HEK293 (cell line): ENCODE results near the gene CFAP157.

ENCODE experiments used
- GLI2 ChIP-seq: fragments of 450-650 bp; formaldehyde crosslinking; IDR thresholded peaks from 2 replicates; pipeline ENCODE4; 2017; ENCODE audit warnings: missing biosample characterization, missing genetic modification characterization, low read depth, borderline replicate concordance
- KLF16 ChIP-seq: fragments of 450-650 bp; formaldehyde crosslinking; IDR thresholded peaks from 2 replicates; pipeline ENCODE4 v1.5.1; 2017; ENCODE audit warnings: missing biosample characterization, missing genetic modification characterization
- PBX3 ChIP-seq: sonication (generic); formaldehyde crosslinking; IDR thresholded peaks from 2 replicates; pipeline ENCODE4 v1.8.1; 2022; ENCODE audit warnings: mild to moderate bottlenecking, moderate library complexity, missing genetic modification reagents
- REST ChIP-seq: fragments of 450-650 bp; formaldehyde crosslinking; IDR thresholded peaks from 2 replicates; pipeline ENCODE4 v1.5.1; 2016; ENCODE audit warnings: missing biosample characterization, missing genetic modification characterization
- WT1 ChIP-seq: fragments of 450-650 bp; formaldehyde crosslinking; IDR thresholded peaks from 2 replicates; pipeline ENCODE4 v1.5.1; 2016; ENCODE audit warnings: missing biosample characterization, missing genetic modification characterization
- ZNF138 ChIP-seq: fragments of 450-650 bp; formaldehyde crosslinking; IDR thresholded peaks from 2 replicates; pipeline ENCODE4 v1.5.1; 2016; ENCODE audit warnings: missing biosample characterization, missing genetic modification characterization, borderline replicate concordance
- ZNF174 ChIP-seq: fragments of 450-650 bp; formaldehyde crosslinking; IDR thresholded peaks from 2 replicates; pipeline ENCODE4 v1.5.0; 2017; ENCODE audit warnings: missing biosample characterization, mild to moderate bottlenecking, missing genetic modification characterization
- ZNF302 ChIP-seq: fragments of 450-650 bp; formaldehyde crosslinking; IDR thresholded peaks from 2 replicates; pipeline ENCODE4 v1.5.1; 2016; ENCODE audit warnings: missing biosample characterization, missing genetic modification characterization, low read depth
- ZNF335 ChIP-seq: fragments of 450-650 bp; formaldehyde crosslinking; conservative IDR thresholded peaks from 2 replicates; pipeline ENCODE4 v1.5.1; 2016; ENCODE audit warnings: missing biosample characterization, missing genetic modification characterization
- ZNF580 ChIP-seq: fragments of 450-650 bp; formaldehyde crosslinking; IDR thresholded peaks from 2 replicates; pipeline ENCODE4 v1.5.1; 2016; ENCODE audit warnings: missing biosample characterization, missing genetic modification characterization
- TF ChIP-seq, protein P1 (sequence below): fragments of 450-650 bp; formaldehyde crosslinking; IDR thresholded peaks from 2 replicates; pipeline ENCODE4 v1.5.1; 2016; ENCODE audit warnings: missing biosample characterization, missing genetic modification characterization
- TF ChIP-seq, protein P2 (sequence below): fragments of 450-650 bp; formaldehyde crosslinking; conservative IDR thresholded peaks from 2 replicates; pipeline ENCODE4 v1.5.1; 2016; ENCODE audit warnings: low read depth, missing biosample characterization, missing genetic modification characterization

- no peak for TF ChIP-seq WT1 (tag by site-specific recombination)
- TF ChIP-seq, protein P1, sequence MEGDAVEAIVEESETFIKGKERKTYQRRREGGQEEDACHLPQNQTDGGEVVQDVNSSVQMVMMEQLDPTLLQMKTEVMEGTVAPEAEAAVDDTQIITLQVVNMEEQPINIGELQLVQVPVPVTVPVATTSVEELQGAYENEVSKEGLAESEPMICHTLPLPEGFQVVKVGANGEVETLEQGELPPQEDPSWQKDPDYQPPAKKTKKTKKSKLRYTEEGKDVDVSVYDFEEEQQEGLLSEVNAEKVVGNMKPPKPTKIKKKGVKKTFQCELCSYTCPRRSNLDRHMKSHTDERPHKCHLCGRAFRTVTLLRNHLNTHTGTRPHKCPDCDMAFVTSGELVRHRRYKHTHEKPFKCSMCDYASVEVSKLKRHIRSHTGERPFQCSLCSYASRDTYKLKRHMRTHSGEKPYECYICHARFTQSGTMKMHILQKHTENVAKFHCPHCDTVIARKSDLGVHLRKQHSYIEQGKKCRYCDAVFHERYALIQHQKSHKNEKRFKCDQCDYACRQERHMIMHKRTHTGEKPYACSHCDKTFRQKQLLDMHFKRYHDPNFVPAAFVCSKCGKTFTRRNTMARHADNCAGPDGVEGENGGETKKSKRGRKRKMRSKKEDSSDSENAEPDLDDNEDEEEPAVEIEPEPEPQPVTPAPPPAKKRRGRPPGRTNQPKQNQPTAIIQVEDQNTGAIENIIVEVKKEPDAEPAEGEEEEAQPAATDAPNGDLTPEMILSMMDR (tag by site-specific recombination): no peak
- no peak for TF ChIP-seq ZNF138
- no peak for TF ChIP-seq ZNF174 (tag by site-specific recombination)
- TF ChIP-seq ZNF580 (tag by site-specific recombination): no peak
- no peak for TF ChIP-seq ZNF335 (tag by site-specific recombination)
- no peak for TF ChIP-seq KLF16
- no peak for TF ChIP-seq GLI2
- TF ChIP-seq, protein P2, sequence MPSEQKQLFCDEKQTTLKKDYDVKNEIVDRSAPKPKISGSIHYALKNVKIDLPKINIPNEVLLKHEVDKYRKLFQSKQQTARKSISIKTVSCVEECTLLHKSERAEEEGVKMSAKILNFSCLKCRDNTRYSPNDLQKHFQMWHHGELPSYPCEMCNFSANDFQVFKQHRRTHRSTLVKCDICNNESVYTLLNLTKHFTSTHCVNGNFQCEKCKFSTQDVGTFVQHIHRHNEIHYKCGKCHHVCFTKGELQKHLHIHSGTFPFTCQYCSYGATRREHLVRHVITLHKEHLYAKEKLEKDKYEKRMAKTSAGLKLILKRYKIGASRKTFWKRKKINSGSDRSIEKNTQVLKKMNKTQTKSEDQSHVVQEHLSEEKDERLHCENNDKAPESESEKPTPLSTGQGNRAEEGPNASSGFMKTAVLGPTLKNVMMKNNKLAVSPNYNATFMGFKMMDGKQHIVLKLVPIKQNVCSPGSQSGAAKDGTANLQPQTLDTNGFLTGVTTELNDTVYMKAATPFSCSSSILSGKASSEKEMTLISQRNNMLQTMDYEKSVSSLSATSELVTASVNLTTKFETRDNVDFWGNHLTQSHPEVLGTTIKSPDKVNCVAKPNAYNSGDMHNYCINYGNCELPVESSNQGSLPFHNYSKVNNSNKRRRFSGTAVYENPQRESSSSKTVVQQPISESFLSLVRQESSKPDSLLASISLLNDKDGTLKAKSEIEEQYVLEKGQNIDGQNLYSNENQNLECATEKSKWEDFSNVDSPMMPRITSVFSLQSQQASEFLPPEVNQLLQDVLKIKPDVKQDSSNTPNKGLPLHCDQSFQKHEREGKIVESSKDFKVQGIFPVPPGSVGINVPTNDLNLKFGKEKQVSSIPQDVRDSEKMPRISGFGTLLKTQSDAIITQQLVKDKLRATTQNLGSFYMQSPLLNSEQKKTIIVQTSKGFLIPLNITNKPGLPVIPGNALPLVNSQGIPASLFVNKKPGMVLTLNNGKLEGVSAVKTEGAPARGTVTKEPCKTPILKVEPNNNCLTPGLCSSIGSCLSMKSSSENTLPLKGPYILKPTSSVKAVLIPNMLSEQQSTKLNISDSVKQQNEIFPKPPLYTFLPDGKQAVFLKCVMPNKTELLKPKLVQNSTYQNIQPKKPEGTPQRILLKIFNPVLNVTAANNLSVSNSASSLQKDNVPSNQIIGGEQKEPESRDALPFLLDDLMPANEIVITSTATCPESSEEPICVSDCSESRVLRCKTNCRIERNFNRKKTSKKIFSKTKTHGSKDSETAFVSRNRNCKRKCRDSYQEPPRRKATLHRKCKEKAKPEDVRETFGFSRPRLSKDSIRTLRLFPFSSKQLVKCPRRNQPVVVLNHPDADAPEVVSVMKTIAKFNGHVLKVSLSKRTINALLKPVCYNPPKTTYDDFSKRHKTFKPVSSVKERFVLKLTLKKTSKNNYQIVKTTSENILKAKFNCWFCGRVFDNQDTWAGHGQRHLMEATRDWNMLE: no peak
- TF ChIP-seq ZNF302 (tag by site-specific recombination): no peak
- TF ChIP-seq REST (tag by site-specific recombination): no peak
- TF ChIP-seq PBX3: no peak
Measured at GRCh38 chr9:127761061-127761460, 54.3 kb downstream of the CFAP157 start.
